Suppressor macrophage (primary cell): Measurements from ENCODE around the gene CD300A.

ENCODE experiments used
- DNase-seq, 4 experiments: peaks; one replicate each; pipeline ENCODE4 v3.0.0-alpha.2; 2020 to 2022

CD300A gene

DNA sequence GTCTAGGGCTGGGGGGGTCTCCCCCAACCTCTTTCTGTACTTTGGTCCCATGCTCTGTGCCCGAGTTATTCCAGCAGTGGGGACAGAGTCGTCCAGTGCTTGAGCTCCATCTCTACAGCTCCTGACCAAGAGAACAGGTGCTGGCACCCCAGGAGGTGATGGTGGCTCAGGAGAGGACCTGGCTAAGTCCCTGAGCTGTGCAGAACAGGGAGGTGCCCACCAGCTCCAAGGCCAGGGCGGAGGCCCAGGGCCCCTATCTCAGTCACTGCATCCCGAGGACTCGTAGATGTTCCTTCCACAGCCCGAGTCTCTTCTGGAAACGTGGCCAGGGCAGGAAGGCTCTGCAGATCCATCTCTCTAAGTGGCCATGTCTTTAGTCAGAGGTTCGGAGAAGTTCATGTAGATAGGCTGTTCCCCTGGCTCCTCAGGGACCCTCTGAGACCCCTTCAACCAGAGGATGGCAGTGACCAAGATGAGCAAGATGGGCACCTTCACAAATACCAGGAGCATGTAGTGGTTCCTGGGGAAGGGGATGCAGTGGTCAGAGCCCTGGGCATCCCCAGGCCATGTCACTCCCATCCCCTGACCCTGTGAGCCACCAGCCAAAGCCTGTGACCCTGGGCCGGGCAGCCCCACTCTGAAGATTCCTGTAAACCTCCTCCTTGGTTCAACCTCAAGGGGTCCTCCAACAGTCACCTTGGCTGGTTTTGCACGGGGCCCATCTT, 56.1 kb downstream of the CD300A start:
- DNase-seq: no peak

DNA sequence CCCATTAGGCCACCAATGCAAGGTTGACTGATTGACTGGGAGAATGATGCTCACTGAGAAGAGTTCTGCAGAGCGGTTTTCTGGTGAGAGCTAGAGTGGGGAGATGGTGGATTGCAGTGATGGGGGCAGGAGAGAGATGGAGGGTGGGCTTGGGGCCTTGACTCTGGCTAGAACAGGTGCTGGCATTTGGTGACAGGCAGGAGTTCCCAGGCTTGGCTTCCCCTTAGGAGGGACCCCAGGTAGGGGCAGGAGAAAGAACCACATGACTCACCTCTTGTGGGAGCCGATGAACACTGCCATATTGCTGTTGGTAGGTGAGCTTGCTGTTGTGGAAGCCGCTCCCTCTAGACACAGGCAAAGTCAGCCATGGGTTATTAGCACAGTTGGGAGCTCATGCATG, 56.9 kb downstream of the CD300A start:
- DNase-seq: no peak

DNA sequence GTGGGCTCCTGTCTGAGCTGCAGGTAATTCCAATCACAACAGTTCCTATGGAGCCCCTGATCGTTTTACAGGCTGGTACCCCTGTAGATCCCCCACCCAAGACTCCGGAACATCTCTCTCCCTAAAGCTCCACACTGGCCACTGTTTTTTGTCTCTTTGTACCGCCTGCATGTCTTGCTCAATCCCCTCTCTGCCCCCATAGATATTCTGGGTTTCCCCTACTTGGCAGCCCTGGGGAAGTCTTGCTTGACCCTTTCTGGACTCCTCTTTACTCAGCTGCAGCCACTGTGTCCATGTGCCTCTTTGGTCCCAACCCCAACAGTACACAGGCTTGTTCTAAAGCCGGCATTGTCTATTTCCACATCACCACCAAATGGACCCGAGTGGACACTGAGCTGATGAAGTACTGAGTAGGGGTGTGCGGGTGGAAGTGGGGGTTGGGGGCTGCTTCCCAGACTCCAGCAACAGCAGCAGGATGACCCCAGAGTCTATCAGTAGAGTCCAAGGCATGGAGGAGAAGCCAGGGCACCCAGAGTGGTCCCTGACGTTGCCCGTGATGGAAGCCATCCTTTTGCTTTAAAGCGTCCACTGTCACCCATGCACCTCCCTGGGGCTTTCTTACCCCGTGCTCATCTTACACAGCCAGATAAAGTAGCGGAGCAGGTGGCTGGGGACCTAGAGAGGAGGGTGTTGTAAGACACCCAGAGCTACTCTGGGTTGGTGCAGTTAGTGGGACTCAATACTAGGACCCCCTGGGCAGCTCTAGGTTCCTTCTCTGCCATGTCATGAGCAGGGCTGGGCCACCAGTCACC, 58.4 kb downstream of the CD300A start:
- DNase-seq: peak; percentile 42 to 76 (median 74)

DNA sequence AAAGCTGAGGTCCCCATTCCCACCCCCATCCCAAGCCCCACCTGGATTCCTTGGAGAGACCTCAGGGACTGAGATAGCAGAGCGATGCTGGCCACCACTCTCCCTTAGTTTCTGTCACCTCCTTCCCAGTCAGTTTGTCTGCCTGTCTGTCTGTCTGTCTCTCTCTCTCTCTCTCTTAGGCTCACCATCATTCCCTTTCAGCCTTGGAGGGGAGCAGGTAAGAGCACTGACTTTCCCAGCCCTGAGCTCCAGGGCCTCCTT, 59.0 kb downstream of the CD300A start:
- DNase-seq: no peak

DNA sequence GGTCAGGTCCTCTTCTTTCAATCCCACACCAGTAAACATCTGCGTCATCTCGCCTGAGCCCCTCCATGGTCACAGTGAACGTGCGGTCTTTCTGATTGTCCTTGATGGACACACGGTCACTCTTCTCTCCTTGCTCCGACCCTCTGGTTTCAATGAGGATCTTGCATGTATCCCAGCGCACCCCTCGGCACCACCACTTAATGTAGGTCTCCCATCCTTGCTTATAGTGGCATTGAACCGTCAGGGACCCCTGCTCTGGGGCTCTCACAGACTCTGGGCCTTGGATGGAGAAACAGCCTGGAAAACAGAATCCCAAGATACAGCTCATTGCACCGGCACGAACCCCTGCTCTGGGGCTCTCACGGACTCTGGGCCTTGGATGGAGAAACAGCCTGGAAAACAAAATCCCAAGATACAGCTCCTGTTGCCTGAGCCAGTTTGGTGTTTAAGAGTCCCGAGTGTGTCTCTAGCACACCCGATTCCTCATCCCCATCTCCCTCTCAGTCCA, 59.4 kb downstream of the CD300A start:
- DNase-seq: no peak

DNA sequence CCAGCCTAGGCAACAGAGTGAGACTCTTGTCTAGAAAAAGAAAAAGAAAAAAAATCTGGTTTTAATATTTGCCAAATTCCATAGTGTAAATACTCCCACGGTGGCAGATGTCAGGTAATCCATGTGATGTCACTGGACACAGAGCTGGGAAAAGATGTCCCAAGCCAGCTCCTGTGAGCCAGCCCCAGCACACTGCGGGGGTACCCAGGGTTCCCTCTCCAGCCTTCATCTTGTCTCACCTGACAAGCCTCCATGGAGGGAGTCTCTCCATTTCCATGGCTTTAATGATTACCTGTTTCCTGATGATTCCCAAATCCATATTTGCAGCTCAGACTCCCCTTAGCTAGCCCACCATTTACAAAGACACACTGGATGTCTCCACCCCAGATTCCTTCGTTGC, 60.2 kb downstream of the CD300A start:
- DNase-seq: no peak

DNA sequence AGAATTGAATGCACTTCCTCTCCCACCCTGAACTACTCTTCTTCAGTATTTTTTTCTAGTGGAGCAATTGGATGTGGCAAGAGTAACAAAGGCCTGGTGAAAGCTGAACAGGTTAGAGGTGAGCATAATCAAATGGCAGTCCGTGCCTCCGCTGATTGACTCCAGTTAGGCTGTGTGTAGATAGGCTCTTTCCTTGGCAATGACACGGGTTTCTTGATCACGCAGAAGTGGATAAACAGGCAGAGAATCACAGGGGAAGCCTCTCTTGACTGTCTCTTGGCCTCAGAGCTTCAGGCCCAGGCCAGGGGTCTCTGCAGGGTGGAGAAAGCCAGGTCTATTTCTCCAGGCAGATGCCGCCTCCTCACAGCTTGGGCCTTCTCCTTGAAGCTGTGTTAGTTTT, 60.6 kb downstream of the CD300A start:
- peak in 1 of 4 experiments; percentile 35 for DNase-seq

DNA sequence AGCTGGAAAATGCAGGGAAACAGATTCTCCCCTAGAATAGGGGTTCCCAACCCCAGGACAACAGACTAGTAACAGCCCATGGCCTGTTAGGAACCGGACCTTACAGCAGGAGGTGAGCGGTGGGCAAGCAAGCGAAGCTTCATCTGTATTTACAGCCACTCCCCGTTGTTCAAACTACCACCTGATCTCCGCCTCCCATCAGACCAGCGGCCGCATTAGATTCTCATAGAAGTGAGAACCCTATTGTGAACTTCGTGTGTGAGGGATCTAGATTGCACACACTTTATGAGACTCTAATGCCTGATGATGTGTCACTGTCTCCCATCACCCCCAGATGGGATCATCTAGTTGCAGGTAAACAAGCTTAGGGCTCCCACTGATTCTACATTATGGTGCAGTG, 61.3 kb downstream of the CD300A start:
- no peak for DNase-seq

DNA sequence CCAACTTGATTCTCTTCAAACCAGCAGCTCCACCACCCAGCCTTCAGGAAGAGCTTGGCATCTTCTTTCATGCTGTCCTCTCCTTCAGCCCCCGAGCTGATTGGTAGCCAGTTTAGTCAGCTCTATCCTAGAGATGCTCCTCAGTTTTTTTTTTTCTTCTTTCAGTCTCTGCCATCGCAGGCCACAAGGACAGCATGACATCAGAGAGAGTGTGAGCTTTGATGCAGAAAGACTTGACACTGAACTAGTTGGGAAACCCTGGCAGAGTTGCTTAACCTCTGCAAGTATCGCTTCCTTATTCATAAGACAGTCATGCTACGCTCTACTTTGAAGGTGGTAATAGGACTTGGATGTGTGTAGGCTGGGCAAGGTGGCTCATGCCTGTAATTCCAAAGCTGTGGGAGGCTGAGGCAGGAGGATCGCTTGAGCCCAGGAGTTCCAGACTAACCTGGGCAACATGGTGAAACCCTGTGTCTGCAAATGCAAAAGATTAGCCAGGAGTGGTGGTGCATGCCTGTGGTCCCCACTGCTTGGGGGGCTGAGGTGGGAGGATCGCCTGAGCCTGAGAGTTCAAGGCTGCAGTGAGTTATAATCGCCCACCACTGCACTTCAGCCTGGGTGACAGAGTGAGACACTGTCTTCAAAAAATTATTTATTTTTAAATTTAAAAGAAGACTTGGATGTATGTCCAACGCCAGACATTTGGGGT, 62.2 kb downstream of the CD300A start:
- peak; percentile 92 to 99 (median 96) for DNase-seq

DNA sequence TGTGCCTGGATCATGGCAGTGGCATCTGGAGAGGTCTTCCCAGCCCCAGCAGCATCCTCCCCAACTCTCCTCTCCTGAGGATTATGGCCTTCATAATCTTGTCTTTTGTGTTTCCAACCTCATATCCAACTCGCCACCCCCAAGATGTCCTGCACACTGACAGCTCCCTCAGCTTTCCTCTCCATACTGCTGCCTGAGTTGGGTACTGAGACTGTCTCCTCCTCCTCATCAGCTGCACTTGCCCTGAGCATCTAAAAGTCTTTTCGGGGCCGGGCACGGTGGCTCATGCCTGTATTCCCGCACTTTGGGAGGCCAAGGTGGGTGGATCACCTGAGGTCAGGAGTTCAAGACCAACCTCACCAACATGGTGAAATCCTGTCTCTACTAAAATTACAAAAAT, 62.8 kb downstream of the CD300A start:
- DNase-seq: peak in 1 of 4 experiments; percentile 3

DNA sequence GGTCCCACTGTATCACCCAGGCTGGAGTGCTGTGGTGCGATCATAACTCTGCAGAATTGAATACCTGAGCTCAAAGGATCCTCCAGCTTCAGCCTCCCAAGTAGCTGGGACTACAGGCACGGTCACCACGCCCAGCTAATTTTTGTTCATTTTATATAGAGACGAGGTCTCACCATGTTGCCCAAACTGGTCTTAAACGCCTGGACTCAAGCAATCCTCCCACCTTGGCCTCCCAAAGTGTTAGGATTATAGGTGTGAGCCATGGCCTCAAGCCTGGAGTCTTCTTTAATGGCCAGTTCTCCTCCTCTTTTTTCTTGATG, 64.4 kb downstream of the CD300A start:
- DNase-seq: peak in 1 of 4 experiments; percentile 8

DNA sequence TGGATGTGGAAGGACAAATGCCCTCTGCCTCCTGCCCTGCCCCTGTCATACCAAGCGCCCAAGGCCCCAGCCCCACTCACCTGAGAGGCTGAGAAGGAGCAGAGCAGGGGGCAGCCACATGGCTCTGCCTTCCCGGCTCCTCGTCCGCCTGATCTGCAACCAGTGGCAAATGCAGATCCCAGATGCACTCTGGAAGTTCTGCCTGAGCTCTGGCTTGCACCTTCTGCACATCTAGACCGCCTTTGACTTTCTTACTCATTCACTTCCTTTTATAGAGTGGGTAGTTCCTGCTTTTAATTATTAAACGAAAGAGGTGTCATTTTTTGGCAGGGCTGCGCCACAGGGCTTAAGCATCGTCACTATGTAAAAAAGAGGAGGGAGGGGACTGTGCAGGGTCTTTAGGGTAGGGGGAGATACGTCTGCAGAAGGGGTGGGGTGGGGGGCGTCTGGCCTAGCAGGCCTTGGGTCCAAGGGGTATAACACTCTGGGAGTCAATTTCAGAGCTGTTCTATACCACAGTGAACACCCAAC, 64.9 kb downstream of the CD300A start, which contains the start of gene CD300LB:
CD300LB (minus strand) TSS at position 245 of the 531 bp plus-strand sequence; CDS start at position 120, 125 bp downstream.
- DNase-seq: peak; percentile 62 to 80 (median 74)

DNA sequence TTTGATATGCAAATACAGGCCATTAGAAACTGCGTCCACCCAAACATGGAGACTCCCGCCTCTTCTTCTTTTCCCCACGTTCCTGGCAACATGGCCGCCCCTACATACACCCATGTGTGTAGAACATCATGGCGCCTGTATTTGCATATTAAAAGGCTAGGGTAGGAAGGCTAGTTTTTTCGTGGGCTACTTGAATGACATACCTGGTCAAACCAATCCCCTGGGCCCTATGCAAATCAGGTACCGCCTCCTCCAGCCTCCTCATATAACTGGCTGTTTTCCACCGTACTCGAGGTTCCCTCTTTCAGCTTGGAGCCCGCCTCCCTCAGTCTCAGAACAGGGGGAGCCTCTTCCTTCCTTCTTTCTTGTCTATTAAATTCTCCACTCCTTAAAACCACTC, 65.7 kb downstream of the CD300A start:
- peak; percentile 94 to 98 (median 96) for DNase-seq
